ENCODE measurements around the gene EMILIN1. TPM values are rescaled to one million over a fixed set of nuclear protein-coding genes. Genes with fewer than 3 reads are reported as not detected.

Gene EMILIN1
- total and polyA plus RNA-seq, 2 experiments from 2014 or later: 3.2 to 15.4 TPM

GRCh38 chr2:27057184-27057583 is 21.2 kb upstream of the EMILIN1 start:
- no peaks in the 10 kb centered on the region for H3K79me2 ChIP-seq (replicated peaks; ENCODE audit: insufficient read depth)
- H3K27ac ChIP-seq (ENCODE audit: low read depth): no peak overlapping the region
- no peaks in the 10 kb centered on the region; the same call in none of the 2 replicates for H4K20me1 ChIP-seq (replicated peaks; ENCODE audit: insufficient read depth)
- no peak overlapping the region for H3K4me3 Mint-ChIP-seq
- no peak overlapping the region for H3K4me2 ChIP-seq
- H3K36me3 ChIP-seq (ENCODE audit: insufficient read depth): peaks cover 15% of the 10 kb centered on the region
- H3K4me1 ChIP-seq (ENCODE audit: insufficient read depth): no peaks in the 10 kb centered on the region; the same call in 1 of the 2 replicates
- H3K4me3 ChIP-seq: no peak overlapping the region
- H3K27me3 Mint-ChIP-seq (ENCODE audit: insufficient read depth, low read depth, poor library complexity): peaks cover 3% of the 10 kb centered on the region
- H3K9me3 Mint-ChIP-seq: no peaks in the 10 kb centered on the region
- no peaks in the 10 kb centered on the region for H3K9me2 ChIP-seq (ENCODE audit: insufficient read depth)
- H3K27ac Mint-ChIP-seq: no peak overlapping the region
- TF ChIP-seq EZH2 (IDR thresholded peaks at IDR 0.05; ENCODE audit: low read depth, unreplicated experiment) (no peak), STAT1 (IDR thresholded peaks at IDR 0.05; ENCODE audit: unreplicated experiment) (no peak), CREB1 (CRISPR knock-in tag; IDR thresholded peaks at IDR 0.05; ENCODE audit: low read depth) (no peak), ZNF331 (CRISPR knock-in tag; IDR thresholded peaks at IDR 0.05; ENCODE audit: low read depth) (no peak), EZH2phosphoT487 (IDR thresholded peaks at IDR 0.05; ENCODE audit: unreplicated experiment) (no peak), REST (IDR thresholded peaks at IDR 0.05; ENCODE audit: unreplicated experiment) (no peak), ZNF114 (CRISPR knock-in tag; IDR thresholded peaks at IDR 0.05) (no peak), JUNB (IDR thresholded peaks at IDR 0.05; ENCODE audit: unreplicated experiment) (no peak), ZNF462 (CRISPR knock-in tag; IDR thresholded peaks at IDR 0.05) (no peak), ETS1 (IDR thresholded peaks at IDR 0.05) (no peak), NANOG (IDR thresholded peaks at IDR 0.05; ENCODE audit: borderline replicate concordance) (no peak), POLR2AphosphoS5 (IDR thresholded peaks at IDR 0.05; ENCODE audit: low read depth) (no peak)
- TF ChIP-seq, protein P1, sequence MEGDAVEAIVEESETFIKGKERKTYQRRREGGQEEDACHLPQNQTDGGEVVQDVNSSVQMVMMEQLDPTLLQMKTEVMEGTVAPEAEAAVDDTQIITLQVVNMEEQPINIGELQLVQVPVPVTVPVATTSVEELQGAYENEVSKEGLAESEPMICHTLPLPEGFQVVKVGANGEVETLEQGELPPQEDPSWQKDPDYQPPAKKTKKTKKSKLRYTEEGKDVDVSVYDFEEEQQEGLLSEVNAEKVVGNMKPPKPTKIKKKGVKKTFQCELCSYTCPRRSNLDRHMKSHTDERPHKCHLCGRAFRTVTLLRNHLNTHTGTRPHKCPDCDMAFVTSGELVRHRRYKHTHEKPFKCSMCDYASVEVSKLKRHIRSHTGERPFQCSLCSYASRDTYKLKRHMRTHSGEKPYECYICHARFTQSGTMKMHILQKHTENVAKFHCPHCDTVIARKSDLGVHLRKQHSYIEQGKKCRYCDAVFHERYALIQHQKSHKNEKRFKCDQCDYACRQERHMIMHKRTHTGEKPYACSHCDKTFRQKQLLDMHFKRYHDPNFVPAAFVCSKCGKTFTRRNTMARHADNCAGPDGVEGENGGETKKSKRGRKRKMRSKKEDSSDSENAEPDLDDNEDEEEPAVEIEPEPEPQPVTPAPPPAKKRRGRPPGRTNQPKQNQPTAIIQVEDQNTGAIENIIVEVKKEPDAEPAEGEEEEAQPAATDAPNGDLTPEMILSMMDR (conservative IDR thresholded peaks at IDR 0.05; ENCODE audit: low read depth in 2 of 2): no peak
- no peak for ATAC-seq
- no peaks in the 10 kb centered on the region for H3K27me3 ChIP-seq (ENCODE audit: insufficient read depth)
- H3K36me3 Mint-ChIP-seq (ENCODE audit: low read depth): peaks cover 44% of the 10 kb centered on the region
- peaks cover 2% of the 10 kb centered on the region; the same call in 2 of the 3 replicates for H3K4me1 Mint-ChIP-seq
- no peak overlapping the region for H2AFZ ChIP-seq
- no peak for DNase-seq (ENCODE audit: low spot score)
- 0 out of 2 replicates have a peak, but pooled peaks cover 4% of the 10 kb centered on the region for H3F3A ChIP-seq (replicated peaks; ENCODE audit: low read depth)

Measured in GM23338 (cell line).